ENCODE measurements around the gene ATG10. TPM values are rescaled to one million over a fixed set of nuclear protein-coding genes. Genes with fewer than 3 reads are reported as not detected.

The ATG10 gene
- total RNA-seq, 1 donor from 2014 or later: 5.3 TPM

GRCh38 chr5:82208371-82208770 lies 236.5 kb downstream of the ATG10 start:
- no peak for ATAC-seq (ENCODE audit: low read depth)
- intact Hi-C loops (cut with micrococcal nuclease): no loop called here
- Mint-ChIP-seq H3K27me3 (no peaks in the 10 kb centered on the region), H3K4me1 (no peaks in the 10 kb centered on the region), H3K9me3 (no peaks in the 10 kb centered on the region), H3K4me3 (no peak overlapping the region), H3K27ac (no peak overlapping the region), H3K36me3 (ENCODE audit: low read depth) (no peaks in the 10 kb centered on the region)
- TF ChIP-seq, protein P1, sequence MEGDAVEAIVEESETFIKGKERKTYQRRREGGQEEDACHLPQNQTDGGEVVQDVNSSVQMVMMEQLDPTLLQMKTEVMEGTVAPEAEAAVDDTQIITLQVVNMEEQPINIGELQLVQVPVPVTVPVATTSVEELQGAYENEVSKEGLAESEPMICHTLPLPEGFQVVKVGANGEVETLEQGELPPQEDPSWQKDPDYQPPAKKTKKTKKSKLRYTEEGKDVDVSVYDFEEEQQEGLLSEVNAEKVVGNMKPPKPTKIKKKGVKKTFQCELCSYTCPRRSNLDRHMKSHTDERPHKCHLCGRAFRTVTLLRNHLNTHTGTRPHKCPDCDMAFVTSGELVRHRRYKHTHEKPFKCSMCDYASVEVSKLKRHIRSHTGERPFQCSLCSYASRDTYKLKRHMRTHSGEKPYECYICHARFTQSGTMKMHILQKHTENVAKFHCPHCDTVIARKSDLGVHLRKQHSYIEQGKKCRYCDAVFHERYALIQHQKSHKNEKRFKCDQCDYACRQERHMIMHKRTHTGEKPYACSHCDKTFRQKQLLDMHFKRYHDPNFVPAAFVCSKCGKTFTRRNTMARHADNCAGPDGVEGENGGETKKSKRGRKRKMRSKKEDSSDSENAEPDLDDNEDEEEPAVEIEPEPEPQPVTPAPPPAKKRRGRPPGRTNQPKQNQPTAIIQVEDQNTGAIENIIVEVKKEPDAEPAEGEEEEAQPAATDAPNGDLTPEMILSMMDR (IDR thresholded peaks at IDR 0.05): no peak
- ChIA-PET POLR2A (no interaction called here), CTCF (no interaction called here)
- no peak for DNase-seq

DNA sequence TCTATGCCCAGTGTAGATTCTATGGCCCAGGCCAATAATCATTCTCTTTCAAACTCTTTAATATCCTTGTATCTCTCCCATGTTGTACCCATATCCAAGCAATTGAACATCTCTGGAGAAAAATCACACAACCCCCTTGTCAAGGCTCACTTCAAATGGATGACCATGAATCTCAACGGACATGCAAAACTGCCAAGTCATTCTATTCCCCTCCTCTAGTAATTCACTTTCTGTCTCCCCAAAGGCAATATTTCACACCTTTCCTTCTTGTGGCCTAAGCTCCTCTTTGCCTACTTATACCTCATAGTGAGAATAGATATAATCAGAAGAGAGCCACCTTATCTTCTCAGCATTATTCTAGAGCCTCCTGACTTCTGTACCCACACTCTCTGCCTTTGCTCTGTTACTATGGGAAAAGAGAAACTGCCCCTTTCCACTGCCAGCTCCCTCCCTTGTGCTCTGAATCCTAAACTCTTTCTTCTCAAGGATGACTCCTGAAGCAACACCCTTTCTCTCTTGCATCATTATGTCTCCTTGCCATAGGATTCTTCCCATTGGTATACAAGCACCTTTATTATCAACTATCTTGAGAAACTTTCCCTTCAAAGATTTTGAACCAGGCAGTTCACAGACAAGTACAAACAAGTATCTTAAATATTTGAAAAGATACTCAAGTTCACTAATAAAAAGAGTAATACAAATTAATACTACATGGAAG lies 240.2 kb downstream of the ATG10 start:
- CTCF ChIA-PET: no interaction called here
- TF ChIP-seq, protein P1 (IDR thresholded peaks at IDR 0.05): no peak
- ATAC-seq (ENCODE audit: low read depth) (no peak), DNase-seq (no peak)
- intact Hi-C loops (cut with micrococcal nuclease): no loop called here
- Mint-ChIP-seq H3K4me3 (no peak overlapping the region), H3K36me3 (ENCODE audit: low read depth) (no peaks in the 10 kb centered on the region), H3K9me3 (no peaks in the 10 kb centered on the region), H3K27me3 (no peaks in the 10 kb centered on the region), H3K4me1 (no peaks in the 10 kb centered on the region), H3K27ac (no peak overlapping the region)
- POLR2A ChIA-PET: no interaction called here

DNA sequence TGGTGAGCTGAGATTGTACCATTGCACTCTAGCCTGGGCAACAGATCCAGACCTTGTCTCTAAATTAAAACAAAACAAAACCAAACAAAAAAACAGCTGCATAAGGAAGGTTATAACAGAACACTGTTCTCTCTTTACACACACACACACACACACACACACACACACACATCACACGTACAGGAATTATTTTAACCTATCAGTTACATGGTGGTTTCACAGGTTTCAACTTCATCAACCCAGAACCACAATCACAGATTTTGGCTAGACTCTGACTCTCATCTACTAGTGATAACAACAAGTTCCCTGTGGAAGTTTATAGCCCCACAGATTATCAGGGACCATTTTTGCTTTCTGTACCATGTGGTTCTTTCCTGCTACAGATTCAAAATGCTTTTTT lies 246.1 kb downstream of the ATG10 start:
- ChIA-PET CTCF (no interaction called here), POLR2A (no interaction called here)
- intact Hi-C loops (cut with micrococcal nuclease): no loop called here

DNA sequence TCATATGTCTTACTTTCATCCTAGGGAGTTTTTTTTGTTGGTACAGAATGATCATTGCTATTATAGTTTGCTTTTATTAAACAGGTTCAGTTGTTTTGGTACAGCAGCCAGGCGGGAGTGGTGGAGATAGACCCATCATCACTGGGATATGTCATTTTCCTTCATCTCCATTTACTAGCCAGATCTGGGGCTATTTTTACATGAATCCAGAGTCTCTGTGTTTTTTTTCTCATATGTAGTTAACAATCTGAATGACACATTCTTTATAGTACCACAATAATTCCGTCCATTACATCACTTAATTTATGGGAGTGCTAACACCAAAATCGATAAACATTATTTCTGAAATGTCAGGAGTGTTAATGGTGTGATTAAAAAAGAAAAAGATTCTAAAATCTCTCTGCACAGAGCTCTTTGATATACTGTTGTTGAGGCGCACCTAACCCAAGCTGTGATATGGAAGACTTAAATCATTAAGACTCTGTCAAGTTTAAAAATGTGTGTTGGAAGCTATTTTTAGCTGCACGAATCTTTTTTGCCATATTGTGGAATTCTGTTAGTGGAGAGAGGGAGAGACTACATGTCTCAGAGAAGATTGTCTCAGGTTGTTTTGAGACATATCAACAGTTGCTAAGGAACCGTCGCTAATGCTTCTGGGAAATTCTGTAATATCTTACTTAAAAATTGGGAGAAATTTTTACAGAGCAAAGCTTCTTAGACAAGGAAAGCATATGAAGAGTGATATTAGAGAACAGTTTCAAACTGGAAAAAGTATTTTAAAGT lies 246.7 kb downstream of the ATG10 start:
- intact Hi-C loops (cut with micrococcal nuclease): no loop called here
- DNase-seq (no peak), ATAC-seq (ENCODE audit: low read depth) (no peak)
- Mint-ChIP-seq H3K27me3 (no peaks in the 10 kb centered on the region), H3K36me3 (ENCODE audit: low read depth) (no peaks in the 10 kb centered on the region), H3K4me1 (no peaks in the 10 kb centered on the region), H3K27ac (no peak overlapping the region), H3K4me3 (no peak overlapping the region), H3K9me3 (no peaks in the 10 kb centered on the region)
- TF ChIP-seq, protein P1 (IDR thresholded peaks at IDR 0.05): no peak
- POLR2A ChIA-PET: no interaction called here
- CTCF ChIA-PET: no interaction called here

More for the DNA sequence above, 246.1 kb downstream of the ATG10 start:
- no peak overlapping the region for H3K27ac Mint-ChIP-seq
- H3K9me3 Mint-ChIP-seq: no peaks in the 10 kb centered on the region
- H3K36me3 Mint-ChIP-seq (ENCODE audit: low read depth): no peaks in the 10 kb centered on the region
- H3K4me3 Mint-ChIP-seq: no peak overlapping the region
- no peaks in the 10 kb centered on the region for H3K27me3 Mint-ChIP-seq
- DNase-seq (no peak), ATAC-seq (ENCODE audit: low read depth) (no peak)
- H3K4me1 Mint-ChIP-seq: no peaks in the 10 kb centered on the region
- TF ChIP-seq, protein P1 (IDR thresholded peaks at IDR 0.05): no peak

DNA sequence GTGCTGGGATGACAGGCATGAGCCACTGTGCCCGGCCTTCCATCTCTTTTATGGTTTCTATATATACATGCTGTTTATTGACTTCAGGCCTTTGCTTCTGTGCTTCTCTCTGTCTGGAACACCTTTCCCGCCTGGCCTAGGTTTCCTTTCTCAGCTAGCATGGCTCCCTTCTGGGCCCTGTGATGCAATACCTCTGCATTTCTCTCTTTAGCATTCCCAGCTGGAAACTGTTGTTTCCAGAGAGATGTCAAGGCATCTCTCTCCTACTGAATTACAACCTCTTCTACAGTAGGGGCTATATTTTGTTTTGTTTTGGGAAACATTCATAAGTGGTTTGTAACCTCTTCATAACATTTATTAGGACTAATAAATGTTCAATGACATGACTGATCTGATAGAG lies 249.2 kb downstream of the ATG10 start:
- ATAC-seq (ENCODE audit: low read depth): no peak
- intact Hi-C loops (cut with micrococcal nuclease): no loop called here
- no peaks in the 10 kb centered on the region for H3K27me3 Mint-ChIP-seq
- TF ChIP-seq, protein P1 (IDR thresholded peaks at IDR 0.05): no peak
- H3K36me3 Mint-ChIP-seq (ENCODE audit: low read depth): no peaks in the 10 kb centered on the region
- CTCF ChIA-PET: no interaction called here
- no peak for DNase-seq
- H3K9me3 Mint-ChIP-seq: no peaks in the 10 kb centered on the region
- POLR2A ChIA-PET: no interaction called here
- H3K4me1 Mint-ChIP-seq: peaks cover 3% of the 10 kb centered on the region
- no peak overlapping the region for H3K4me3 Mint-ChIP-seq
- no peak overlapping the region for H3K27ac Mint-ChIP-seq

Data from activated B cell treated with CpG ODN at 0.5 μM for 24 hours (primary cell).